ENCODE results near the gene BRINP2.

The BRINP2 gene

DNA sequence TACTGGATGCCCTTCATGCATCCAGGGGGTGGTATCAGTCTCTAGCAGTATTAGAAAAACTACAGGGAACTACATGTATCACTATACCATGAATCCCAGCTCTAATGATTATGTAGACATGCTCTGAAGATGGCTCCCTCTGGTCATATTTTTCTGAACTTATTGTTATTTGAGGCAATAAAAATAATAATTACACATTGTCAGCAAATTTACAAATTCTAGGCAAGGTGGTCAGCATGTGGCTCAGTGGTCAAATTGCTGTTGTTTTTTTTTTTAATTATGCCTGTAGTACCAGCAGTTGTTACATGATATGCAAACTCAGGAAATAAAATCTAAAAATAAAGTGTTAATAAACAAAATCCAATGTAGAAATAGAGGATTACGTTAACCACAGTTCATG lies 28.7 kb upstream of the BRINP2 start:
- H3F3A ChIP-seq (ENCODE audit: insufficient read depth, low read length), result no peaks in the 10 kb centered on the region
- no peak overlapping the region for H3K27ac ChIP-seq (ENCODE audit: low read depth, low read length, poor library complexity, severe bottlenecking)
- H3K4me1 ChIP-seq (ENCODE audit: insufficient read depth, low read length, severe bottlenecking), result no peaks in the 10 kb centered on the region
- H3K4me2 ChIP-seq (ENCODE audit: low read length), result no peak overlapping the region
- no peaks in the 10 kb centered on the region for H3K79me2 ChIP-seq (ENCODE audit: insufficient read depth, low read length)
- no peak overlapping the region for H3K4me3 ChIP-seq (ENCODE audit: low read depth, low read length, poor library complexity, severe bottlenecking)
- H4K20me1 ChIP-seq (ENCODE audit: insufficient read depth, low read length), result no peaks in the 10 kb centered on the region
- H3K9ac ChIP-seq (ENCODE audit: low read length), result no peak overlapping the region
- H3K27me3 ChIP-seq (ENCODE audit: insufficient read depth, low read length), result no peaks in the 10 kb centered on the region
- no peaks in the 10 kb centered on the region for H3K9me2 ChIP-seq (ENCODE audit: low read depth, low read length)
- H3K9me3 ChIP-seq (ENCODE audit: low read length), result no peaks in the 10 kb centered on the region
- TF ChIP-seq EZH2 (IDR thresholded peaks at IDR 0.05; ENCODE audit: borderline replicate concordance, low read length), result no peak
- TF ChIP-seq, protein P1, sequence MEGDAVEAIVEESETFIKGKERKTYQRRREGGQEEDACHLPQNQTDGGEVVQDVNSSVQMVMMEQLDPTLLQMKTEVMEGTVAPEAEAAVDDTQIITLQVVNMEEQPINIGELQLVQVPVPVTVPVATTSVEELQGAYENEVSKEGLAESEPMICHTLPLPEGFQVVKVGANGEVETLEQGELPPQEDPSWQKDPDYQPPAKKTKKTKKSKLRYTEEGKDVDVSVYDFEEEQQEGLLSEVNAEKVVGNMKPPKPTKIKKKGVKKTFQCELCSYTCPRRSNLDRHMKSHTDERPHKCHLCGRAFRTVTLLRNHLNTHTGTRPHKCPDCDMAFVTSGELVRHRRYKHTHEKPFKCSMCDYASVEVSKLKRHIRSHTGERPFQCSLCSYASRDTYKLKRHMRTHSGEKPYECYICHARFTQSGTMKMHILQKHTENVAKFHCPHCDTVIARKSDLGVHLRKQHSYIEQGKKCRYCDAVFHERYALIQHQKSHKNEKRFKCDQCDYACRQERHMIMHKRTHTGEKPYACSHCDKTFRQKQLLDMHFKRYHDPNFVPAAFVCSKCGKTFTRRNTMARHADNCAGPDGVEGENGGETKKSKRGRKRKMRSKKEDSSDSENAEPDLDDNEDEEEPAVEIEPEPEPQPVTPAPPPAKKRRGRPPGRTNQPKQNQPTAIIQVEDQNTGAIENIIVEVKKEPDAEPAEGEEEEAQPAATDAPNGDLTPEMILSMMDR (IDR thresholded peaks at IDR 0.05; ENCODE audit: low read length), result no peak
- no peak overlapping the region for H2AFZ ChIP-seq (ENCODE audit: low read length)
- no peaks in the 10 kb centered on the region for H3K36me3 ChIP-seq (ENCODE audit: insufficient read depth, low read length)

DNA sequence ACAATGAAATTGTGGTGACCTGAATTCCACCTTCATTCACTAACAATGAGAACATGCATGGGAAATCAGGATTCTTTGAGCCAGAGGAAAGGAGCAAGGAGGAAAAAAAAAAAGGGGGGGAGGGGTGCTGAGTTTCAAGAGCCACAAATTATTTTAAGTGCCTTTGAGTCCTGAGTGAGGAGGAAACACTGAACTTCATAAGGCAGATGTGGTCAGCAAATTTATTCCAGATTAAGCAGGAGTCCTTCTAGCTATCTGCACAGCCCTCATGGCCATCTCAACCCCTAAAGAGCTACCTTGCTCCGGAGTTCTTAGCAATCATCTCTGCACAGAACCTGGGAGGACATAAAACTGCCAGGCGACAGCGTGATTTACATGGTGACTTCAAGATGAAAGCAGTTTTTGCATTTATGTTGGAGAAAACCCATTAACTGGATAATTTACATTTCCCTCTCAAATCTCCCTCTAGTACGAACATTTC lies 27.9 kb upstream of the BRINP2 start:
- no peak overlapping the region for H3K27ac ChIP-seq (ENCODE audit: low read depth, low read length, poor library complexity, severe bottlenecking)
- H3K36me3 ChIP-seq (ENCODE audit: insufficient read depth, low read length), result no peaks in the 10 kb centered on the region
- H3K27me3 ChIP-seq (ENCODE audit: insufficient read depth, low read length), result no peaks in the 10 kb centered on the region
- no peaks in the 10 kb centered on the region for H3K9me3 ChIP-seq (ENCODE audit: low read length)
- H4K20me1 ChIP-seq (ENCODE audit: insufficient read depth, low read length), result no peaks in the 10 kb centered on the region
- no peaks in the 10 kb centered on the region for H3F3A ChIP-seq (ENCODE audit: insufficient read depth, low read length)
- no peaks in the 10 kb centered on the region for H3K4me1 ChIP-seq (ENCODE audit: insufficient read depth, low read length, severe bottlenecking)
- H3K4me3 ChIP-seq (ENCODE audit: low read depth, low read length, poor library complexity, severe bottlenecking), result no peak overlapping the region
- TF ChIP-seq, protein P1 (IDR thresholded peaks at IDR 0.05; ENCODE audit: low read length), result no peak
- no peak for TF ChIP-seq EZH2 (IDR thresholded peaks at IDR 0.05; ENCODE audit: borderline replicate concordance, low read length)
- H3K79me2 ChIP-seq (ENCODE audit: insufficient read depth, low read length), result no peaks in the 10 kb centered on the region
- no peaks in the 10 kb centered on the region for H3K9me2 ChIP-seq (ENCODE audit: low read depth, low read length)
- H2AFZ ChIP-seq (ENCODE audit: low read length), result no peak overlapping the region
- H3K4me2 ChIP-seq (ENCODE audit: low read length), result no peak overlapping the region
- H3K9ac ChIP-seq (ENCODE audit: low read length), result no peak overlapping the region

DNA sequence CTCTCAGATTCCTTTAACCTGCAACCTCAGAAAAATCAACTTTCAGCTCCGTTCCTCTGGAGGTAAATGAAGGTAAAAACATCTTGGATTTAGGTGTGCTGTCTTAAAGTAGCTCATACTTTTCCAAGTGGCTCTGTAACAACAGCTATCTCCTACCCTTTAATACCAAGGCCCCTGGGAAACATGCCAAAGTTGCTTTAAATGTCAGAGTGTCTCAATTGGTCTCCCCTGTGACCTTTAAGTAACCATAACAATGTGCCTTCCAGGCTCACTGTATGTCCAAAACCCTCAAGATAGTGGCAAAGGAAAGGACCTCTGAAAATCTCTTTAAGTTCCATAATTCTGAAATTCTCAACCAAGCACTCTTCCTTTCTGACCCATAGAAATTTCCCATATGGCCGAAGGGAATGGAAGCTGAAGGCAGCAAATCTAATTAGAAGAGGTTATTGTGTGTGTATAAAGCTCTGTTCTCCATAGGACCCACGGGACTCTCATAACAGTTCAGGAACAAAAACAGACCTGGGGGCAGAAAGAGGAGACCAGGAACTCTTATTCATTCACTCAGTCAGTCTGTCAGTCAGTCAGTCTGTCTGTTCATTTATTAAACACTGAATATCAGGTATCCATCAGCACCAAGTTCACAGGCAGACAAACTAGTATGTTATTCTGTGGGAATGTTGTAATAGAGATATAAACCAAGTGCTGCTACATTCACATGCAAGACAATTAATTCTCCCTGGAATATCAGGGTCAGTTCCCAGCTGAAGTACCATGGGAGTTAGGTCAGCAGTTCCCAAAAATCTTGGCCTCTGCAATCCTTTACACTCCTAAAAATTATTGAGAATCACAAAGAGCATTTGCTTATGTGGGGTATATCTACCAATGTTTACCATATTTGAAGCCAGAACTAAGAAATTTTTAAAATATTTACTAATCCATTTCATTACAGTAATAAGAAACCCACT lies 25.4 kb upstream of the BRINP2 start:
- Histone ChIP-seq H3K9me3 (ENCODE audit: low read length) (no peaks in the 10 kb centered on the region), H3K4me3 (ENCODE audit: low read depth, low read length, poor library complexity, severe bottlenecking) (no peak overlapping the region), H3F3A (ENCODE audit: insufficient read depth, low read length) (no peaks in the 10 kb centered on the region), H2AFZ (ENCODE audit: low read length) (no peak overlapping the region), H3K27ac (ENCODE audit: low read depth, low read length, poor library complexity, severe bottlenecking) (no peak overlapping the region), H3K4me2 (ENCODE audit: low read length) (no peak overlapping the region), H3K9me2 (ENCODE audit: low read depth, low read length) (no peaks in the 10 kb centered on the region), H4K20me1 (ENCODE audit: insufficient read depth, low read length) (no peaks in the 10 kb centered on the region), H3K27me3 (ENCODE audit: insufficient read depth, low read length) (no peaks in the 10 kb centered on the region), H3K9ac (ENCODE audit: low read length) (no peak overlapping the region), H3K79me2 (ENCODE audit: insufficient read depth, low read length) (no peaks in the 10 kb centered on the region), H3K4me1 (ENCODE audit: insufficient read depth, low read length, severe bottlenecking) (no peaks in the 10 kb centered on the region), H3K36me3 (ENCODE audit: insufficient read depth, low read length) (no peaks in the 10 kb centered on the region)
- TF ChIP-seq, protein P1 (IDR thresholded peaks at IDR 0.05; ENCODE audit: low read length), result no peak
- TF ChIP-seq EZH2 (IDR thresholded peaks at IDR 0.05; ENCODE audit: borderline replicate concordance, low read length), result no peak
